Heart right ventricle (tissue), 16 donors: Measurements from ENCODE around the gene SNX24. TPM values are rescaled to one million over a fixed set of nuclear protein-coding genes. Genes with fewer than 3 reads are reported as not detected.

ENCODE experiments used
- ATAC-seq, 8 donors: fragments of 200-7000 bp; cut with Tn5 transposase; one replicate each; pipeline ENCODE4 v1.9.1; 2020; ENCODE audit warnings: mild to moderate bottlenecking in 8 of 8, moderate library complexity in 8 of 8, moderate number of reproducible peaks in 1 of 8
- DNase-seq, 2 donors: peaks; one replicate each; pipeline ENCODE4 v3.0.0-alpha.2; 2020
- H3K27ac ChIP-seq, 10 donors: fragments of 200-600 bp; sonication (generic) in 2 of 10; one replicate each; pipeline versions ENCODE4 v1.5.0 to v1.8.0; 2020 to 2022; ENCODE audit warnings: mild to moderate bottlenecking in 3 of 10
- H3K27me3 ChIP-seq, 7 donors: fragments of 200-600 bp; one replicate each; pipeline ENCODE4 v1.8.0; 2021 to 2022; ENCODE audit warnings: mild to moderate bottlenecking in 2 of 7
- H3K36me3 ChIP-seq, 9 donors: fragments of 200-600 bp; sonication (generic) in 1 of 9; one replicate each; pipeline versions ENCODE4 v1.5.0 to v1.8.0; 2020 to 2022; ENCODE audit warnings: mild to moderate bottlenecking in 2 of 9
- H3K4me1 ChIP-seq, 9 donors: fragments of 200-600 bp; sonication (generic) in 1 of 9; one replicate each; pipeline versions ENCODE4 v1.5.0 to v1.8.0; 2020 to 2022; ENCODE audit warnings: mild to moderate bottlenecking in 4 of 9
- H3K4me3 ChIP-seq, 10 donors: fragments of 200-600 bp; sonication (generic) in 2 of 10; one replicate each; pipeline versions ENCODE4 v1.5.0 to v1.8.0; 2020 to 2022; ENCODE audit warnings: mild to moderate bottlenecking in 7 of 10, moderate library complexity in 2 of 10
- H3K9me3 ChIP-seq, 11 donors: fragments of 200-600 bp in 10 of 11; sonication (generic) in 2 of 11; one replicate each; pipeline versions ENCODE4 v1.5.0 to v1.8.0; 2013 to 2022; ENCODE audit warnings: mild to moderate bottlenecking in 2 of 11, control low read depth in 1 of 11, moderate library complexity in 1 of 11
- CTCF ChIP-seq, 9 donors: fragments of 200-600 bp; sonication (generic) in 2 of 9; IDR thresholded peaks; one replicate each; pipeline versions ENCODE4 v1.5.0 to v1.8.0; 2021 to 2022; ENCODE audit warnings: antibody characterized with exemption in 9 of 9, mild to moderate bottlenecking in 5 of 9, moderate library complexity in 1 of 9
- WGBS, 2 donors: extraction: QIAGEN DNeasy Blood & Tissue Kit; methylation state at CpG; one replicate each; pipeline ENCODE4 v1.1.7; 2013; ENCODE audit warnings: inconsistent platforms in 1 of 2; 5-methylcytosine and 5-hydroxymethylcytosine counted together
- intact Hi-C, 10 donors: fragments of 100-400 bp; cut with DNase I; formaldehyde crosslinking; loops; one replicate each; pipeline versions ENCODE4 v1.11.1 to v1.14.2; 2022
- polyA plus RNA-seq, 2 donors: library from polyadenylated mRNA; stranded (reverse); fragments of 200-250 nt; gene quantifications; one replicate each; pipeline ENCODE4 v1.2.3, GENCODE V29; 2013
- total RNA-seq, 10 donors: library from RNA; stranded (reverse); fragmentation: NEBNext Ultra II Directional in 3 of 10; extraction: Animal tissue kit (Norgen Biotek cat#: 25700) in 3 of 10; gene quantifications; one replicate each; pipeline versions ENCODE4 v1.2.1 to v1.2.4, GENCODE V29; 2021 to 2023
- donor health status: Arrhythmogenic right ventricular cardiomyopathy.
- donor health status: ischemic (EF 13 %, LVEDD 7.1; RV severe dilation, severe dysfunction).
- donor health status: healthy with polysubstance abuse.
- donor health status: DM: no; HTN: yes; CAD: no.
- donor health status: DM: no; HTN: no; CAD: no.
- donor health status: ischemic (EF 25% LVEDD 6.9; RV normal size, moderate dysfunction).
- donor health status: ischemic (EF 25% LVEDD 5.7; RV mildly dilated, moderate dysfunction).
- donor health status: healthy.
- donor health status: DM: yes; HTN: yes; CAD: no.
- donor health status: Ischemic cardiomyopathy.
- donor health status: ischemic (EF 35%, LVEDD 5.7; RV mildly dilated, moderate dysfunction).
- donor health status: nonischemic (EF 11% LVEDD 7.7; RV severe dilation, severe dysfunction).
- donor health status: DM: yes; HTN: yes; CAD: no.
- donor health status: PGD.
- donor health status: ischemic (EF 29% LVEDD 5.4; RV normal size, mild dysfunction).
- donor health status: nonischemic (EF 23%, LVEDD 6.1; RV moderate dilation, normal function).

SNX24 gene
- total and polyA plus RNA-seq, 12 donors: 11.7 to 16.3 (median 13.8) TPM

GRCh38 chr5:122897283-122897602 is 51.8 kb downstream of the SNX24 start:
- Histone ChIP-seq H3K27me3 (no peaks in the 10 kb centered on the region), H3K4me1 (no peaks in the 10 kb centered on the region), H3K36me3 (no peaks in the 10 kb centered on the region), H3K4me3 (no peak overlapping the region), H3K9me3 (no peaks in the 10 kb centered on the region), H3K27ac (no peak overlapping the region)
- TF ChIP-seq CTCF (IDR thresholded peaks at IDR 0.05): no peak
- intact Hi-C loops: loop anchor here in 8 of 10 donors (5.0 to 10.0 kb wide), 5 partner anchors 445 to 478 kb away; no protein-coding TSS in a partner anchor
- ATAC-seq: no peak
- DNase-seq: no peak

GRCh38 chr5:122901346-122901745 is 55.9 kb downstream of the SNX24 start:
- peaks cover 0 to under 1% (median 0%) of the 10 kb centered on the region in 9 donors for H3K4me1 ChIP-seq
- ATAC-seq (no peak), DNase-seq (no peak)
- no peak overlapping the region for H3K27ac ChIP-seq
- no peak for TF ChIP-seq CTCF (IDR thresholded peaks at IDR 0.05)
- intact Hi-C loops: no loop called here
- no peak overlapping the region for H3K4me3 ChIP-seq
- H3K36me3 ChIP-seq: no peaks in the 10 kb centered on the region
- H3K9me3 ChIP-seq: no peaks in the 10 kb centered on the region
- no peaks in the 10 kb centered on the region for H3K27me3 ChIP-seq
- WGBS, 2 donors: 86 to 95% methylated on average over 2 of the region's 2 CpGs

DNA sequence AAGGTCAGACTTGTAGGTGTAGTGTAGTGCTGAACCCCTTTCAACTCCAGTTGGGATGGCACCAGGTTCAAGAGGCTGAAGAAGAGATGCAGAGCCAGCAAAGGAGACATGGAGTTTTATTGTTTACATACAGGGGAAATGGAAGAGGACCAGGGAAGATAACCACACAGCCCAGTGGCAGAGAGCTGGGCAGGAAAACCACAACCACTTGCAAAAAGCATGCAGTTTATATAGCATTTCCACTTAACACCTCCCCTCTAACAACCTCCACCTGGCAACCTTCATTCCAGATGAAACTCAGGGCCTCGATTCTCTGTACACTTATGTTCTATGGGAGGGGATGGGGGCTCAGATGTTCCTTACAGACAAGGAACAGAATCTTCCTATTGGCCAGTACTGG is 56.9 kb downstream of the SNX24 start:
- no peak for TF ChIP-seq CTCF (IDR thresholded peaks at IDR 0.05)
- Histone ChIP-seq H3K27ac (no peak overlapping the region), H3K4me1 (peaks cover 0 to 10% (median 5%) of the 10 kb centered on the region in 9 donors), H3K9me3 (no peaks in the 10 kb centered on the region), H3K36me3 (no peaks in the 10 kb centered on the region), H3K4me3 (no peak overlapping the region), H3K27me3 (no peaks in the 10 kb centered on the region)
- intact Hi-C loops: no loop called here
- DNase-seq (no peak), ATAC-seq (no peak)
- WGBS, 2 donors: 74 to 87% methylated on average over 1 of the region's 1 CpG

GRCh38 chr5:122906768-122907167 is 61.4 kb downstream of the SNX24 start:
- intact Hi-C loops: loop anchor here in 2 of 10 donors (5.0 kb wide), 2 partner anchors 131 to 446 kb away; partner anchors contain the start of gene PPIC (in 1 of the 2)
- Histone ChIP-seq H3K9me3 (no peaks in the 10 kb centered on the region), H3K27ac (no peak overlapping the region), H3K36me3 (peaks cover 0 to 3% (median 0%) of the 10 kb centered on the region in 9 donors), H3K4me3 (no peak overlapping the region), H3K27me3 (no peaks in the 10 kb centered on the region), H3K4me1 (peaks cover 0 to 21% (median 7%) of the 10 kb centered on the region in 9 donors)
- DNase-seq (no peak), ATAC-seq (peak in 1 of 8 donors; percentile 20)
- no peak for TF ChIP-seq CTCF (IDR thresholded peaks at IDR 0.05)
- WGBS, 2 donors: 57 to 62% methylated on average over 4 of the region's 4 CpGs
